Activated CD4-positive, alpha-beta T cell treated with anti-CD3 and anti-CD28 coated beads, Interleukin-2, amount 10 ng/mL, durations not matched to agents 7 days and 5 days (primary cell): ENCODE results near the gene MAN1B1. TPM values are rescaled to one million over a fixed set of nuclear protein-coding genes. Genes with fewer than 3 reads are reported as not detected.
"Not testable (repeated sequence)": the region's sequence is repeated elsewhere in the genome, so short reads cannot be mapped to it uniquely, and the experiment has no call there.

ENCODE experiments used
- CTCF ChIA-PET: fragments of 350-600 bp; sonication (Branson Sonifier 250); formaldehyde crosslinking; loops from one replicate; lab custom pipeline; 2021; ENCODE audit warnings: antibody characterized with exemption; lab: Charles Lee
- POLR2A ChIA-PET: fragments of 350-600 bp; sonication (Branson Sonifier 250); formaldehyde crosslinking; loops from one replicate; lab custom pipeline; 2021; ENCODE audit warnings: antibody characterized with exemption; lab: Charles Lee
- DNase-seq: peaks from one replicate; pipeline ENCODE4 v3.0.0-alpha.2; 2020
- H3K27ac Mint-ChIP-seq: one replicate; pipeline ENCODE4 v1.8.0; 2021; ENCODE audit warnings: mild to moderate bottlenecking, moderate library complexity, mixed read lengths
- H3K27me3 Mint-ChIP-seq: one replicate; pipeline ENCODE4 v1.8.0; 2021; ENCODE audit warnings: mixed read lengths
- H3K36me3 Mint-ChIP-seq: one replicate; pipeline ENCODE4 v1.8.0; 2021; ENCODE audit warnings: low read depth, mixed read lengths
- H3K4me1 Mint-ChIP-seq: one replicate; pipeline ENCODE4 v1.8.0; 2021; ENCODE audit warnings: mixed read lengths
- H3K4me3 Mint-ChIP-seq: one replicate; pipeline ENCODE4 v1.8.0; 2021; ENCODE audit warnings: mild to moderate bottlenecking, moderate library complexity, mixed read lengths
- H3K9me3 Mint-ChIP-seq: one replicate; pipeline ENCODE4 v1.8.0; 2021; ENCODE audit warnings: mixed read lengths
- total RNA-seq, 2 experiments: library from RNA; stranded (reverse); gene quantifications; one replicate each; pipeline ENCODE4 v1.2.3, GENCODE V29; 2021

The MAN1B1 gene
- total RNA-seq, 2 experiments from 2014 or later: 43.0 to 55.0 TPM

DNA sequence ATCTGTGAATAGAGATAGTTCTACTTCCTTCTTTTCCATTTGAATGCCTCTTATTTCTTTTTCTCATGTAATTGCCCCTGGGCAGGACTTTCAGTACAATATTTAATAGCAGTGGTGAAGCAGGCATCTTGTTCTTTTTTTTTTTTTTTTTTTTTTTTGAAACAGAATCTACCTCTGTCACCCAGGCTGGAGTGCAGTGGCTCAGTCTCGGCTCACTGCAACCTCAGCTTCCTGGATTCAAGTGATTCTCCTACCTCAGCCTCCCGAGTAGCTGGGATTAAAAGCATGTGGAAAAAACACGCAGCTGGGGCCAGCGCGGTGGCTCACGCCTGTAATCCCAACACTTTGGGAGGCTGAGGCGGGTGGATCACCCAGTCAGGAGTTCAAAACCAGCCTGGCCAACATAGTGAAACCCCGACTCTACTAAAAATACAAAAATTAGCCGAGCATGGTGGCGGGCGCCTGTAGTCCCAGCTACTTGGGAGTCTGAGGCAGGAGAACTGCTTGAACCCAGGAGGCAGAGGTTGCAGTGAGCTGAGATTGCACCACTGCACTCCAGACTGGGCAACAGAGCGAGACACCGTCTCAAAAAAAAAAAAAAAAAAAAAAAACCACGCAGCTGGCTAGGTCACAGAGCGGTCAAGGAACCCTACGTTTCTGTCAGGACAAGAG lies 36.1 kb downstream of the MAN1B1 start:
- H3K4me3 Mint-ChIP-seq, H3K9me3 Mint-ChIP-seq, DNase-seq, H3K27ac Mint-ChIP-seq, H3K27me3 Mint-ChIP-seq, H3K36me3 Mint-ChIP-seq, POLR2A ChIA-PET: not testable (repeated sequence)
- CTCF ChIA-PET: interaction anchor here (0.6 to 2.6 kb wide), 4 partner anchors 104 to 406 kb away, joined by 3 to 9 read pairs (median 6); partner anchors contain the start of gene RNF224
- H3K4me1 Mint-ChIP-seq: peaks cover 33% of the 10 kb centered on the region

DNA sequence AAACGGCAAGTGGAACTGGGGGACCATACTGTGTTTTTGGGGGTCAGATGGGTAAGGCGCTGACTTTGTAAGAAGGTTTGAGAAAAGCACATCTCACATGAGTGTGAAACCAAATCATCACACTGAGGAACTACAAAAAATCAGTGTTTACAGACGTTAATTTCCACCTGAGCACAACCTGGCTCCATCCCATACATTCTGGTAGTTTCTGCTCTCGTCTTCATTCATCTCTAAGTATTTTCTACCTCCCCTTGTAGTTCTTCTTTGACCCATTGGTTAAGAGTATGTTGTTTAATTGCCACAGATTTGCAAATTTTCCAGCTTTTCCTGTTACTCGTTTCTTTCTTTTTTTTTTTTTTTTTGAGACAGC lies 36.7 kb downstream of the MAN1B1 start:
- no peak overlapping the region for H3K4me3 Mint-ChIP-seq
- DNase-seq: no peak
- H3K4me1 Mint-ChIP-seq: peaks cover 38% of the 10 kb centered on the region
- H3K36me3 Mint-ChIP-seq: peaks cover 3% of the 10 kb centered on the region
- no peaks in the 10 kb centered on the region for H3K9me3 Mint-ChIP-seq
- ChIA-PET POLR2A (no interaction called here), CTCF (interaction anchor here (0.6 to 2.6 kb wide), 4 partner anchors 104 to 405 kb away, joined by 3 to 9 read pairs (median 6); partner anchors contain the start of gene RNF224)
- peak overlapping the region; percentile 17 for H3K27ac Mint-ChIP-seq
- H3K27me3 Mint-ChIP-seq: no peaks in the 10 kb centered on the region

DNA sequence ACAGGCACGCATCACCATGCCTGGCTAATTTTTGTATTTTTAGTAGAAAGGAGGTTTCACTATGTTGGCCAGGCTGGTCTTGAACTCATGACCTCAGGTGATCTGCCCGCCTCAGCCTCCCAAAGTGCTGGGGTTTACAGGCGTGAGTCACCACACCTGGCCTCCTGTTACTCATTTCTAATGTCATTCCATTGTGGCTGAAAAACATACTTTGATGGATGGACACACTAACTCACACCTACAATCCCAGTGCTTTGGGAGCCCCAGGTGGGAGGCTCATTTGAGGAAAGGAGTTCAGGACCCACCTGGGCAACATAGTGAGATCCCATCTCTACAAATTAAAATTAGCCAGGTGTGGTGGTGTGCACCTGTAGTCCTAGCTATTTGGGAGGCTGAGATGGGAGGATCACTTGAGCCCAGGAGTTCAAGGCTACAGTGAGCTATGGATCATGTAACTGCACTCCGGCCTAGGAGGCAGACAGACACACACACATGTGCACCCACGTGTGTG lies 37.2 kb downstream of the MAN1B1 start:
- POLR2A ChIA-PET: interaction anchor here (0.6 kb wide), 1 partner anchor 77 kb away, joined by 3 read pairs; no protein-coding TSS in a partner anchor

DNA sequence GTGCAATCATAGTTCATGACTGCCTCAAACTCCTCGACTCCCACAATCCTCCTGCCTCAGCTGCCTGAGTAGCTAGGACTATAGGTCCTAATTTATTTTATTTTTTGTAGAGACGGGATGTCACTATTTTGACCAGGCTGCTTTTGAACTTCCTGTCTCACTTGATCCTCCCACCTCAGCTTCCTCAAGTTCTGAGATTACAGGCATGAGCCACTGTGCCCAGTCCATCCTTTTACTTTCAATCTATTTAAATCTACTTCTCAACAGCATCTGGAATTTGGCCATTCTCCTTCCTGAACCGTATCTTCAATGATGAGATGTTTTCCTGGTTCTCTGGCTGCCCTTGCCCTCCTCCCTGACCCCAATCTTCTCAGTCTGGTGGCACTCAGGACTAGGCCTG lies 40.0 kb downstream of the MAN1B1 start:
- H3K27ac Mint-ChIP-seq: peak overlapping the region; percentile 91
- POLR2A ChIA-PET: no interaction called here
- H3K27me3 Mint-ChIP-seq: no peaks in the 10 kb centered on the region

More for the DNA sequence above, 37.2 kb downstream of the MAN1B1 start:
- not testable (repeated sequence) for H3K9me3 Mint-ChIP-seq, DNase-seq, H3K36me3 Mint-ChIP-seq, H3K27ac Mint-ChIP-seq, H3K4me3 Mint-ChIP-seq, H3K27me3 Mint-ChIP-seq
- CTCF ChIA-PET: interaction anchor here (1.0 to 2.6 kb wide), 3 partner anchors 103 to 113 kb away, joined by 3 to 9 read pairs (median 8); partner anchors contain the start of gene RNF224
- H3K4me1 Mint-ChIP-seq: peaks cover 42% of the 10 kb centered on the region

DNA sequence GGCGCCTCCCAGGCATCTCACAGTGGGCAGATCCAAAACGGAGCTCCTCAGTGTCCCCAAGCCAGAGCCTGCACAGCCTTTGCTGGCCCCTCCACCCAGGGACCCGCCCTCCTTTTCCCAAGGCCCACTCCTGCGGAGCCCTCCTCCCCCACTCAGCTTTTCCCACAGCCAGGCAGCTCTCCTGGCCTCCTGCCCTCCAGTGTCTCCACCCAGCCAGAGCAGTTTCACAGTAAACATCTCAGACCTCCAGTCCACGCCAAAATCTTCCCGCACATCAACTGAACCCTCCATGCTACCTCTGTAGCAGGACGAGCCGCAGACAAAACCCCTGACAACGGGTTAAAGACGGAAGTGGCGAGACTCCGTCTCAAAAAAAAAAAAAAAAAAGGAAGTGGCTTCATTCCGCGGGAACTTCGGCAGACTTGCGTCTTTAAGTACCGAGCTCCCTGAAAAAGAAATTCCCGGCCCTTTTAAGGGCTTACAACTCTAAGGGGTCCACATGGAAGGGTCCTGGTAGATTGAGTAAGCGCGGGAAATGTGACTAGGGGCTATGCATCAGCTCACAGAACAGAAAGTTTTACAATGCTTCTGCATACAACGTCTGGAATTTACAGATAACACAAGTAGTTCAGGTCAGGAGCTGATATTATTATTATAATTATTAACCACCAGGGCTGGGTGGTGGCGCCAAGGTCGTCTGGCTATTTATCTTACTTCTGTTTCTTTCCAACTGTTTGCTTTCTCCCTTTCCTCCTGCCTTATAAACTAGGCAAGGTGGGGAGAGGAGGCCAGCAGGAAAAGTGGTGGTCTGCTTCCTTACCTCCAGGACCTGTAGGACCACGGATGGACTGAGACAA lies 40.7 kb downstream of the MAN1B1 start:
- no peaks in the 10 kb centered on the region for H3K9me3 Mint-ChIP-seq
- H3K4me1 Mint-ChIP-seq: peaks cover 36% of the 10 kb centered on the region
- H3K4me3 Mint-ChIP-seq: peak overlapping the region; percentile 77
- no peaks in the 10 kb centered on the region for H3K27me3 Mint-ChIP-seq
- ChIA-PET CTCF (interaction anchor here (0.6 to 1.2 kb wide), 5 partner anchors 21 to 129 kb away, joined by 3 to 6 read pairs (median 5); no protein-coding TSS in a partner anchor), POLR2A (no interaction called here)
- DNase-seq: peak; percentile 56
- H3K36me3 Mint-ChIP-seq: peaks cover 3% of the 10 kb centered on the region
- H3K27ac Mint-ChIP-seq: peak overlapping the region; percentile 91

More for the DNA sequence above, 40.0 kb downstream of the MAN1B1 start:
- peaks cover 3% of the 10 kb centered on the region for H3K36me3 Mint-ChIP-seq
- H3K9me3 Mint-ChIP-seq: no peaks in the 10 kb centered on the region
- H3K4me3 Mint-ChIP-seq: peak overlapping the region; percentile 77
- no peak for DNase-seq
- peaks cover 42% of the 10 kb centered on the region for H3K4me1 Mint-ChIP-seq
- CTCF ChIA-PET: no interaction called here

DNA sequence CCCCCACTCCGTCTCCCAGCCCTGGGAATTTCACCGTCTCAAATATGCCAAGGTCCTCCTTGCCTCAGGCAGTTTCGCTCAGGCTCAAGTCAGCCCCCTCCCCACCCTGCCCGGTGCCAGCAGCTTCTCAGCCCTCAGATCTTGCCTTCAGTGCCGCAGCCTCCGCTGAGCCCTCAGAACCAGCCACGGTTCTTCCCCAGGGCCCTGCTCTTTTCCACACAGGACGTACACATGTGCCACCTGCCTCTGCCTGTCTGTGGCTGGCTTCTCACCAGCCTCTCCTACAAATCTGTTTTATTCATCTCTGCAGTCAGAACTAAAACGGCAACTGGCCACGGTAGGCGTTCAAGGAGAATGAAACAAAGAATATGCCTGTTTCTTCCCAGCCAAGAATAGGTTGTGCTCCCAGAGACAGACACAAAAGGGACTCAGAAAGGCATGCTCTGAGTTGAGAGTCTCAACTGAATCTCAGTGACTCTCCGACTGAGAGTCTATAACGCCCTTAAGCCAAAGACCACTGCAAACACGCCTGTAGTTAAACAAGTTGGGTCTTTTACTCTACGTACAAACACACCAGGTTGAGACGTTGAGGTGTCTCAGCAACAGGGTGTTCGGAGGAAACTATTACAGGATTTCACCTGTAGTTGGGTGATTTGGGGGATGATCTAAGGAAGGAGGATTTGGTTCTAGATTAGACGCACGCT lies 41.5 kb downstream of the MAN1B1 start:
- H3K4me3 Mint-ChIP-seq: peak overlapping the region; percentile 77
- H3K36me3 Mint-ChIP-seq: peaks cover 3% of the 10 kb centered on the region
- H3K27ac Mint-ChIP-seq: peak overlapping the region; percentile 91
- peaks cover 33% of the 10 kb centered on the region for H3K4me1 Mint-ChIP-seq
- DNase-seq: peak; percentile 41
- CTCF ChIA-PET: interaction anchor here (0.6 to 2.8 kb wide), 8 partner anchors 22 to 128 kb away, joined by 3 to 10 read pairs (median 5); partner anchors contain the start of gene NPDC1
- POLR2A ChIA-PET: no interaction called here
- H3K27me3 Mint-ChIP-seq: peaks cover 2% of the 10 kb centered on the region
- no peaks in the 10 kb centered on the region for H3K9me3 Mint-ChIP-seq

DNA sequence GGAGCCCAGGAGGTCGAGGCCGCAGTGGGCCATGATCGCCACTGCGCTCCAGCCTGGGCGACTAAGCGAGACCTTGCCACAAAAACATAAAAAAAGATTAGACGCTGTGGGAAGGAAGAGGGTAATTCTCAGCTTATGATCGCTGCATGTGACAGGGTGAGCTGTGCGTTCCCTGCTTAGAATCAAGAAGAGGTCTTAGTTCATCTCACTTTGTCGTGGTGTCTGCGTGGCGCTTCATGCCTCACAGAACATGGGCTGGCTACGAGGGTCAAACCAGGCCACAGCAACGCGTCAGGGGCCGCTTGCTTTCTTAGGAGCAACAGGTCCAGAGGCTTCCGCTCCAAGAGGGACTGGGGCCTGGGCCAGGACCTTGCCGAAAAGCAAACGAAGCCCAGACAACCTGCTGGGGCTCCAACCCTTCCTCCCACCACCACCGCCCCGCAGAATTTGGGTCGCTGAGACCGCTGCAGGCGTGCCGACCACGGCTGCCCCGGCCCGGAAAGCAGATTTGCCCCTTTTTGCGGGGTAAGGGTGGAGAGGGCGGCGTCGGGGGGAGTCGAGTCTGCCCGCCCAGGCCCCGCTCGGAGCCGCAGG lies 42.2 kb downstream of the MAN1B1 start:
- Mint-ChIP-seq H3K36me3 (peaks cover 3% of the 10 kb centered on the region), H3K27me3 (peaks cover 2% of the 10 kb centered on the region), H3K9me3 (no peaks in the 10 kb centered on the region), H3K27ac (peak overlapping the region; percentile 91), H3K4me1 (peaks cover 30% of the 10 kb centered on the region), H3K4me3 (peak overlapping the region; percentile 77)
- DNase-seq: peak; percentile 23
- ChIA-PET CTCF (interaction anchor here (0.6 to 2.8 kb wide), 18 partner anchors 9 to 156 kb away, joined by 3 to 15 read pairs (median 4); partner anchors contain the start of genes MAN1B1, NELFB, NPDC1 and RNF224), POLR2A (interaction anchor here (0.9 to 1.1 kb wide), 2 partner anchors 42 to 112 kb away, joined by 3 to 5 read pairs; partner anchors contain the start of genes MAN1B1 and TUBB4B)

DNA sequence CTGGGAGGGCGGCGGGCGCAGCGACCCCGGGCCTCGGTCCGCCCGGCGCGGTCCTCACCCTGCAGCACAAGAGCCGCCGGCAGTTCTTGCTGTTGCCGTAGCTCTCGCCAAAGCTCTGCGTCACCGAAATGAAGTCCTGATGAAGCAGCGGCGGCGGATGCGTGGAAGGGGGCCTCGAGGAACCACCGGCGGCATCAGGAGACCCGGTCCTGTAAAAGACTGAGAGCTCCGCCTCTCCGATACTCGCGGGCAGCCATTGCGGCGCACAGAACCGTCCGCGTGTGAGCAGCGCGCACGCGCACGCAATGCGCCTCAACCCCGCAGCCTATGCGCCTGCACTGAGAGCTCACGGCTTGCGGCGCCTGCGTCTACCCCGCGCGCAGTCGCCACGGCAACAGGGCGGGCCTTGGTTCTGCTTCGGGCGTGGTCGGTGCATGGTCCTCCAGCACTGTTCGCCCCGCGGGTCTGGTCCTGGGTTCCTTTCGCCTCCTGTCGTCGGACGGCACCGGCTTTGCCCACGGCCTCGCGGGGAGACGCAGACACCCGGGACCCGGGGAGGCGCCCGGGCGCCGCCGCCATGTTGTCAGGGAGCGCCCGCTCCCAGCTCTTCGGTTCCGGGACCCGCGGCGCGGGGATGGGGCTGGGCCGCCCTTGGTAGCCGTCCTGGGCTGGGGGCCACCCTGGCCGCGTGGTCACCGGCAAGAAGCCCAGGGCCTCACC lies 42.8 kb downstream of the MAN1B1 start:
- H3K4me1 Mint-ChIP-seq: peaks cover 30% of the 10 kb centered on the region
- peak overlapping the region; percentile 87 for H3K27ac Mint-ChIP-seq
- ChIA-PET CTCF (interaction anchor here (0.6 to 2.8 kb wide), 19 partner anchors 9 to 155 kb away, joined by 3 to 15 read pairs (median 4); partner anchors contain the start of genes MAN1B1, NELFB, NPDC1 and RNF224), POLR2A (interaction anchor here (0.7 to 1.5 kb wide), 4 partner anchors 34 to 111 kb away, joined by 3 to 5 read pairs (median 3); partner anchors contain the start of genes MAN1B1, TPRN and TUBB4B)
- H3K27me3 Mint-ChIP-seq: peaks cover 5% of the 10 kb centered on the region
- peaks cover 3% of the 10 kb centered on the region for H3K36me3 Mint-ChIP-seq
- no peaks in the 10 kb centered on the region for H3K9me3 Mint-ChIP-seq
- DNase-seq: peak; percentile 91
- H3K4me3 Mint-ChIP-seq: peak overlapping the region; percentile 77

DNA sequence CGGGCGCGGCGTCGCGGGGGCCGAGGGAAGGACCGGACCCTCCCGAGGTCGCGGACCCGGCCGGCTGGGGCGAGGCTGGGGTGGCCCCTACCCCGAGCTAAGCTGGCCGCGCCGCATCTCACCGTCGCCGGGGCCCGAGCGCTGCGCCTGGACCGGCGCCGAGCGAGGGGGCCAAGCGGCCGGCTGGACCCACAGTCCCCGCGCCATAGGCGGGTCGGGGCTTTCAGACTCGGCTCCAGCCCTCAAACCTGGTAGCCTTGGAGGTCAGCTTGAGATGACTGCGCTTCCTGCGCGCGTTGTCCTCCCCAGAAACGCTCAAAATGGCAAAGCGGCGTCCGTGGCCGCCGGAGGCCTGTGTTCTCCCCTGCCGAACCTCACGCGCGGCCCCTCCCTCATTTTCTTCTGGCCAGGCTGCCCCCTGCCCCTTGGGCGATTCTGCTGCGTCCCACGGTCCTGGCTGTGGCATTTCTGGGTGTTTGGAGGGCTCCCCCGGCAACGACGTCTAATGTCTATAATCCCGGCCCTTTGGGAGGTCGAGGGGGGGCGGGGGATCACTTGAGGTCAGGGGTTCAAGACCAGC lies 43.5 kb downstream of the MAN1B1 start:
- DNase-seq: no peak
- Mint-ChIP-seq H3K9me3 (no peaks in the 10 kb centered on the region), H3K27ac (peak overlapping the region; percentile 86), H3K4me1 (peaks cover 30% of the 10 kb centered on the region), H3K27me3 (peaks cover 5% of the 10 kb centered on the region), H3K36me3 (peaks cover 3% of the 10 kb centered on the region), H3K4me3 (peak overlapping the region; percentile 79)
- ChIA-PET POLR2A (interaction anchor here (0.7 to 1.5 kb wide), 3 partner anchors 35 to 111 kb away, joined by 3 to 5 read pairs (median 3); partner anchors contain the start of genes TPRN and TUBB4B), CTCF (interaction anchor here (0.6 to 2.8 kb wide), 19 partner anchors 8 to 428 kb away, joined by 3 to 15 read pairs (median 4); partner anchors contain the start of genes MAN1B1, NELFB, NPDC1 and RNF224)

DNA sequence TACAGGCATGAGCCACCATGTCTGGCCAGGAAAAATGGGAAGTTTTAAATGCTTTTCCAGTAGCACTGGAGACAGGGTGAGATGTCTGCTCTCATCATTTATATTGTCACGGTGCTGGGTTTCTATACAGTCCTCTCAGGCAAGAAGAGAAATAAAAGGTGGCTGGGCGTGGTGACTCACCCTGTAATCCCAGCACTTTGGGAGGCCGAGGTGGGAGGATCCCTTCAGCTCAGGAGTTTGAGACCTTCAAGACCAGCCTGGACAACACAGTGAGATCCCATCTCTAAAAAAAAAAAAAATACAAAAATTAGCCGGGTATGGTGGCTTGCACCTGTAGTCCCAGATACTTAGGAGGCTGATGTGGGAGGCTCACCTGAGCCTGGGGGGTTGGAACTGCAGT lies 47.4 kb downstream of the MAN1B1 start:
- H3K27ac Mint-ChIP-seq: no peak overlapping the region
- ChIA-PET POLR2A (no interaction called here), CTCF (interaction anchor here (1.3 kb wide), 1 partner anchor 38 kb away, joined by 3 read pairs; no protein-coding TSS in a partner anchor)
- peaks cover 9% of the 10 kb centered on the region for H3K4me1 Mint-ChIP-seq
- no peaks in the 10 kb centered on the region for H3K9me3 Mint-ChIP-seq
- DNase-seq: no peak
- H3K36me3 Mint-ChIP-seq: no peaks in the 10 kb centered on the region
- peaks cover 26% of the 10 kb centered on the region for H3K27me3 Mint-ChIP-seq
- no peak overlapping the region for H3K4me3 Mint-ChIP-seq
